Neural progenitor cell (in vitro differentiated cells): ENCODE data around the gene LDLRAD2. TPM values are rescaled to one million over a fixed set of nuclear protein-coding genes. Genes with fewer than 3 reads are reported as not detected.

Experiments
- DNase-seq: peaks from one replicate; pipeline ENCODE4 v3.0.0-alpha.2; 2016; ENCODE audit warnings: low spot score
- H2AFZ ChIP-seq: fragments of 200-600 bp; sonication (generic); replicated peaks from 2 replicates; pipeline ENCODE4 v1.6.1; 2016; ENCODE audit warnings: antibody characterized with exemption
- H3F3A ChIP-seq: fragments of 200-600 bp; sonication (generic); 2 replicates; pipeline ENCODE4 v1.6.1; 2016; ENCODE audit warnings: antibody characterized with exemption, low read depth
- H3K27ac ChIP-seq: fragments of 200-600 bp; sonication (generic); 2 replicates; pipeline ENCODE4 v1.5.1; 2016; ENCODE audit warnings: mild to moderate bottlenecking
- H3K27me3 ChIP-seq: fragments of 200-600 bp; sonication (generic); 2 replicates; pipeline ENCODE4 v1.6.1; 2016; ENCODE audit warnings: mild to moderate bottlenecking, moderate library complexity
- H3K36me3 ChIP-seq: fragments of 200-600 bp; sonication (generic); 2 replicates; pipeline ENCODE4 v1.5.1; 2016
- H3K4me1 ChIP-seq: fragments of 200-600 bp; sonication (generic); 2 replicates; pipeline ENCODE4 v1.6.1; 2016; ENCODE audit warnings: mixed run types
- H3K4me2 ChIP-seq: fragments of 200-600 bp; sonication (generic); 2 replicates; pipeline ENCODE4 v1.6.1; 2016
- H3K4me3 ChIP-seq: fragments of 200-600 bp; sonication (generic); 2 replicates; pipeline ENCODE4 v1.5.1; 2016
- H3K79me2 ChIP-seq: fragments of 200-600 bp; sonication (generic); 2 replicates; pipeline ENCODE4 v1.6.1; 2016; ENCODE audit warnings: low read depth
- H3K9ac ChIP-seq: fragments of 200-600 bp; sonication (generic); 2 replicates; pipeline ENCODE4 v1.6.1; 2016
- H3K9me3 ChIP-seq: fragments of 200-600 bp; sonication (generic); 2 replicates; pipeline ENCODE4 v1.5.1; 2016; ENCODE audit warnings: low read depth
- H4K20me1 ChIP-seq: fragments of 200-600 bp; sonication (generic); 2 replicates; pipeline ENCODE4 v1.6.1; 2016; ENCODE audit warnings: low read depth
- H3K27ac Mint-ChIP-seq: 3 replicates; pipeline ENCODE4 v1.8.0; 2021; ENCODE audit warnings: mixed read lengths
- H3K27me3 Mint-ChIP-seq: 2 replicates; pipeline ENCODE4 v1.8.0; 2022; ENCODE audit warnings: low read depth, mild to moderate bottlenecking, inconsistent platforms, moderate library complexity, mixed read lengths; ENCODE audit not compliant: insufficient read depth
- H3K36me3 Mint-ChIP-seq: 3 replicates; pipeline ENCODE4 v1.8.0; 2021; ENCODE audit warnings: mixed read lengths
- H3K4me1 Mint-ChIP-seq: 3 replicates; pipeline ENCODE4 v1.8.0; 2021; ENCODE audit warnings: mixed read lengths
- H3K4me3 Mint-ChIP-seq: 3 replicates; pipeline ENCODE4 v1.8.0; 2021; ENCODE audit warnings: mild to moderate bottlenecking, moderate library complexity, mixed read lengths
- H3K9me3 Mint-ChIP-seq: 3 replicates; pipeline ENCODE4 v1.8.0; 2020; ENCODE audit warnings: mixed read lengths
- EZH2 ChIP-seq: fragments of 200-600 bp; sonication (generic); IDR thresholded peaks from 2 replicates; pipeline ENCODE4 v1.6.1; 2017; ENCODE audit warnings: antibody characterized with exemption, mild to moderate bottlenecking, moderate library complexity
- EZH2phosphoT487 ChIP-seq: fragments of 200-600 bp; sonication (generic); IDR thresholded peaks from 2 replicates; pipeline ENCODE4 v1.6.1; 2017; ENCODE audit warnings: antibody characterized with exemption
- total RNA-seq: library from RNA; depleted of rRNA; stranded (reverse); fragments of >200 nt; gene quantifications from 2 replicates; pipeline ENCODE4 v1.2.3, GENCODE V29; 2015; ENCODE audit warnings: low replicate concordance
- TF ChIP-seq, protein P1 (sequence below): fragments of 200-600 bp; sonication (generic); IDR thresholded peaks from 2 replicates; pipeline ENCODE4 v1.5.1; 2017; ENCODE audit warnings: antibody characterized with exemption, mild to moderate bottlenecking

Gene LDLRAD2
- total RNA-seq, 1 donor from 2014 or later: 0.67 TPM

- no peaks in the 10 kb centered on the region for H4K20me1 ChIP-seq
- H3K27ac ChIP-seq: no peak overlapping the region
- no peak overlapping the region for H3K4me3 ChIP-seq
- no peak overlapping the region for H3K9ac ChIP-seq
- no peak for DNase-seq
- H3K36me3 Mint-ChIP-seq: peaks cover 3% of the 10 kb centered on the region
- no peaks in the 10 kb centered on the region for H3K4me1 Mint-ChIP-seq
- TF ChIP-seq EZH2phosphoT487 (no peak), EZH2 (no peak)
- TF ChIP-seq, protein P1, sequence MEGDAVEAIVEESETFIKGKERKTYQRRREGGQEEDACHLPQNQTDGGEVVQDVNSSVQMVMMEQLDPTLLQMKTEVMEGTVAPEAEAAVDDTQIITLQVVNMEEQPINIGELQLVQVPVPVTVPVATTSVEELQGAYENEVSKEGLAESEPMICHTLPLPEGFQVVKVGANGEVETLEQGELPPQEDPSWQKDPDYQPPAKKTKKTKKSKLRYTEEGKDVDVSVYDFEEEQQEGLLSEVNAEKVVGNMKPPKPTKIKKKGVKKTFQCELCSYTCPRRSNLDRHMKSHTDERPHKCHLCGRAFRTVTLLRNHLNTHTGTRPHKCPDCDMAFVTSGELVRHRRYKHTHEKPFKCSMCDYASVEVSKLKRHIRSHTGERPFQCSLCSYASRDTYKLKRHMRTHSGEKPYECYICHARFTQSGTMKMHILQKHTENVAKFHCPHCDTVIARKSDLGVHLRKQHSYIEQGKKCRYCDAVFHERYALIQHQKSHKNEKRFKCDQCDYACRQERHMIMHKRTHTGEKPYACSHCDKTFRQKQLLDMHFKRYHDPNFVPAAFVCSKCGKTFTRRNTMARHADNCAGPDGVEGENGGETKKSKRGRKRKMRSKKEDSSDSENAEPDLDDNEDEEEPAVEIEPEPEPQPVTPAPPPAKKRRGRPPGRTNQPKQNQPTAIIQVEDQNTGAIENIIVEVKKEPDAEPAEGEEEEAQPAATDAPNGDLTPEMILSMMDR: no peak
- H3K9me3 ChIP-seq: no peaks in the 10 kb centered on the region
- H3K79me2 ChIP-seq: no peaks in the 10 kb centered on the region
- no peak overlapping the region for H3K27ac Mint-ChIP-seq
- H3K9me3 Mint-ChIP-seq: no peaks in the 10 kb centered on the region
- H3K36me3 ChIP-seq: no peaks in the 10 kb centered on the region
- H3K27me3 ChIP-seq: no peaks in the 10 kb centered on the region
- H3K4me3 Mint-ChIP-seq: no peak overlapping the region
- no peak overlapping the region for H3K4me2 ChIP-seq
- no peaks in the 10 kb centered on the region for H3K4me1 ChIP-seq
- H3F3A ChIP-seq: no peaks in the 10 kb centered on the region
- H2AFZ ChIP-seq: no peak overlapping the region
- H3K27me3 Mint-ChIP-seq: no peaks in the 10 kb centered on the region
Measured at GRCh38 chr1:21843996-21844395, 31.9 kb downstream of the LDLRAD2 start.

GRCh38 chr1:21845646-21846641, 33.9 kb downstream of the LDLRAD2 start:
- Histone ChIP-seq H4K20me1 (no peaks in the 10 kb centered on the region), H3K4me2 (no peak overlapping the region), H3K9ac (no peak overlapping the region), H2AFZ (no peak overlapping the region), H3K4me3 (no peak overlapping the region), H3F3A (no peaks in the 10 kb centered on the region), H3K27me3 (no peaks in the 10 kb centered on the region), H3K27ac (no peak overlapping the region), H3K9me3 (no peaks in the 10 kb centered on the region), H3K36me3 (no peaks in the 10 kb centered on the region), H3K4me1 (no peaks in the 10 kb centered on the region), H3K79me2 (no peaks in the 10 kb centered on the region)
- Mint-ChIP-seq H3K9me3 (no peaks in the 10 kb centered on the region), H3K27ac (no peak overlapping the region), H3K36me3 (peaks cover 5% of the 10 kb centered on the region), H3K4me1 (no peaks in the 10 kb centered on the region), H3K27me3 (no peaks in the 10 kb centered on the region), H3K4me3 (no peak overlapping the region)
- TF ChIP-seq, protein P1: no peak
- TF ChIP-seq EZH2phosphoT487 (no peak), EZH2 (no peak)
- no peak for DNase-seq

GRCh38 chr1:21847223-21848205, 35.4 kb downstream of the LDLRAD2 start:
- H2AFZ ChIP-seq: no peak overlapping the region
- no peaks in the 10 kb centered on the region for H3K79me2 ChIP-seq
- H3F3A ChIP-seq: no peaks in the 10 kb centered on the region
- Mint-ChIP-seq H3K4me1 (no peaks in the 10 kb centered on the region), H3K4me3 (no peak overlapping the region), H3K27me3 (peaks cover 2% of the 10 kb centered on the region), H3K27ac (peak overlapping the region; percentile 53), H3K9me3 (no peaks in the 10 kb centered on the region), H3K36me3 (peaks cover 5% of the 10 kb centered on the region)
- H3K9ac ChIP-seq: no peak overlapping the region
- H3K4me2 ChIP-seq: no peak overlapping the region
- H4K20me1 ChIP-seq: no peaks in the 10 kb centered on the region
- H3K27me3 ChIP-seq: no peaks in the 10 kb centered on the region
- H3K4me1 ChIP-seq: no peaks in the 10 kb centered on the region
- no peaks in the 10 kb centered on the region for H3K9me3 ChIP-seq
- TF ChIP-seq EZH2: no peak
- TF ChIP-seq, protein P1: no peak
- TF ChIP-seq EZH2phosphoT487: no peak
- H3K27ac ChIP-seq: no peak overlapping the region
- no peak for DNase-seq
- no peak overlapping the region for H3K4me3 ChIP-seq
- no peaks in the 10 kb centered on the region for H3K36me3 ChIP-seq
